ENCODE data around the gene TEX48. TPM values are rescaled to one million over a fixed set of nuclear protein-coding genes. Genes with fewer than 3 reads are reported as not detected.

TEX48 gene
- total and polyA plus RNA-seq, 10 of the 15 experiments (the other 5 are each of a cell fraction or from before 2014, with no cell fraction given) = not detected

- H2AFZ ChIP-seq (ENCODE audit: control insufficient read depth, low read depth, low read length) = no peak overlapping the region
- H3K9ac ChIP-seq (ENCODE audit: control insufficient read depth, insufficient read depth, low read length) = no peak overlapping the region
- in situ Hi-C loops (cut with MboI) = no loop called here
- H4K20me1 ChIP-seq (ENCODE audit: control insufficient read depth, insufficient read depth) = no peaks in the 10 kb centered on the region
- ChIA-PET POLR2A (interaction anchor here (0.6 kb wide), 1 partner anchor 492 kb away, joined by 5 read pairs; no protein-coding TSS in a partner anchor), SMC1A (ENCODE audit: uncharacterized antibody, unreplicated experiment) (interaction anchor here (1.2 kb wide), 2 partner anchors 12 to 39 kb away, joined by 3 read pairs; no protein-coding TSS in a partner anchor), CTCF (no interaction called here), RAD21 (ENCODE audit: unreplicated experiment) (no interaction called here)
- H3K9me3 ChIP-seq (replicated peaks; ENCODE audit: control insufficient read depth, insufficient read depth, low read length) = no peaks in the 10 kb centered on the region
- ATAC-seq = no peak
- FAIRE-seq = no peak
- 4% methylated on average over 2 of the region's 2 CpGs for WGBS (ENCODE audit: insufficient coverage, insufficient replicate concordance, low lambda C conversion rate, missing lambda C conversion rate)
- no peaks in the 10 kb centered on the region for H3K79me2 ChIP-seq (ENCODE audit: control insufficient read depth, insufficient read depth, low read length)
- H3K4me3 ChIP-seq = no peak overlapping the region
- no peak for TF ChIP-seq KLF5 (IDR thresholded peaks at IDR 0.05; ENCODE audit: partially characterized antibody)
- BruUV-seq (replicated peaks) = no TSS peak
- DNase-seq (ENCODE audit: low read depth, low spot score) = no peak
- H3K4me1 ChIP-seq (ENCODE audit: control insufficient read depth, insufficient read depth, low read length) = no peaks in the 10 kb centered on the region
- peaks cover 29 to 40% of the 10 kb centered on the region in 2 experiments for H3K36me3 ChIP-seq (ENCODE audit: control insufficient read depth in 2 of 2, insufficient read depth in 2 of 2, low read length in 1 of 2)
- H3K27me3 ChIP-seq (replicated peaks in 1 of 2; ENCODE audit: control insufficient read depth in 2 of 2, insufficient read depth in 2 of 2, low read length in 1 of 2) = no peaks in the 10 kb centered on the region
- no peak overlapping the region for H3K4me2 ChIP-seq (ENCODE audit: control insufficient read depth, insufficient read depth)
- H3K27ac ChIP-seq (ENCODE audit: control insufficient read depth, insufficient read depth) = no peak overlapping the region
- intact Hi-C loops (cut with micrococcal nuclease; ENCODE audit: unreplicated experiment) = no loop called here
Measured at GRCh38 chr9:114631166-114631565, 50.8 kb downstream of the TEX48 start.

DNA sequence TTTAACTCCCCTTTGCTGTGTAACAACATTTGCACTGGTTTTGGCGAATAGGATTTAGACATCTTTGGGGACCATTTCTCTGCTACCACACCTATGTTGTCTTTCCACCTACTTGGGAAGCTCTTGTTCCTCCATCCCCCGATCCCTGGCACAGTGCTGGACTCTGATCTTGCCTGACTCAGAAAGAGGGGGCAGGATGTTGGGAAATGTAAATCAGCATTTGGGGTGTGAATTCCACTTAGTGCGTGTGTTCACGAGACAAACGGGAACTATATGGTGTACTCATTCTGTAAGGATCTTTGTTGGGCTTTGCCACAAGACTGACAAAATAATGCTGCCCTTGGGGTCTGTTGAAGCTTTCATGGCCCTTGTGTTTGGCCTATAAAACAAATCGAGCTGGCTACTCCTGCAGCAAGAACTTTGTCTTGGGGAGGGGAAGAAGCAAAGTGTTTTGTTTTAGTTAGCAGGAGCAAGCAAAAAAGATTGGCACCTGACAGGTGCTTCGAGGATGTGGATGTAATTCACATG is 52.4 kb downstream of the TEX48 start:
- in situ Hi-C loops (cut with MboI) = no loop called here
- POLR2A ChIA-PET = no interaction called here
- TF ChIP-seq, protein P1, sequence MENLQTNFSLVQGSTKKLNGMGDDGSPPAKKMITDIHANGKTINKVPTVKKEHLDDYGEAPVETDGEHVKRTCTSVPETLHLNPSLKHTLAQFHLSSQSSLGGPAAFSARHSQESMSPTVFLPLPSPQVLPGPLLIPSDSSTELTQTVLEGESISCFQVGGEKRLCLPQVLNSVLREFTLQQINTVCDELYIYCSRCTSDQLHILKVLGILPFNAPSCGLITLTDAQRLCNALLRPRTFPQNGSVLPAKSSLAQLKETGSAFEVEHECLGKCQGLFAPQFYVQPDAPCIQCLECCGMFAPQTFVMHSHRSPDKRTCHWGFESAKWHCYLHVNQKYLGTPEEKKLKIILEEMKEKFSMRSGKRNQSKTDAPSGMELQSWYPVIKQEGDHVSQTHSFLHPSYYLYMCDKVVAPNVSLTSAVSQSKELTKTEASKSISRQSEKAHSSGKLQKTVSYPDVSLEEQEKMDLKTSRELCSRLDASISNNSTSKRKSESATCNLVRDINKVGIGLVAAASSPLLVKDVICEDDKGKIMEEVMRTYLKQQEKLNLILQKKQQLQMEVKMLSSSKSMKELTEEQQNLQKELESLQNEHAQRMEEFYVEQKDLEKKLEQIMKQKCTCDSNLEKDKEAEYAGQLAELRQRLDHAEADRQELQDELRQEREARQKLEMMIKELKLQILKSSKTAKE (IDR thresholded peaks at IDR 0.05; ENCODE audit: low read depth, poor library complexity, severe bottlenecking) = no peak
- TF ChIP-seq, protein P2, sequence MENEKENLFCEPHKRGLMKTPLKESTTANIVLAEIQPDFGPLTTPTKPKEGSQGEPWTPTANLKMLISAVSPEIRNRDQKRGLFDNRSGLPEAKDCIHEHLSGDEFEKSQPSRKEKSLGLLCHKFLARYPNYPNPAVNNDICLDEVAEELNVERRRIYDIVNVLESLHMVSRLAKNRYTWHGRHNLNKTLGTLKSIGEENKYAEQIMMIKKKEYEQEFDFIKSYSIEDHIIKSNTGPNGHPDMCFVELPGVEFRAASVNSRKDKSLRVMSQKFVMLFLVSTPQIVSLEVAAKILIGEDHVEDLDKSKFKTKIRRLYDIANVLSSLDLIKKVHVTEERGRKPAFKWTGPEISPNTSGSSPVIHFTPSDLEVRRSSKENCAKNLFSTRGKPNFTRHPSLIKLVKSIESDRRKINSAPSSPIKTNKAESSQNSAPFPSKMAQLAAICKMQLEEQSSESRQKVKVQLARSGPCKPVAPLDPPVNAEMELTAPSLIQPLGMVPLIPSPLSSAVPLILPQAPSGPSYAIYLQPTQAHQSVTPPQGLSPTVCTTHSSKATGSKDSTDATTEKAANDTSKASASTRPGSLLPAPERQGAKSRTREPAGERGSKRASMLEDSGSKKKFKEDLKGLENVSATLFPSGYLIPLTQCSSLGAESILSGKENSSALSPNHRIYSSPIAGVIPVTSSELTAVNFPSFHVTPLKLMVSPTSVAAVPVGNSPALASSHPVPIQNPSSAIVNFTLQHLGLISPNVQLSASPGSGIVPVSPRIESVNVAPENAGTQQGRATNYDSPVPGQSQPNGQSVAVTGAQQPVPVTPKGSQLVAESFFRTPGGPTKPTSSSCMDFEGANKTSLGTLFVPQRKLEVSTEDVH (IDR thresholded peaks at IDR 0.05; ENCODE audit: low read depth, partially characterized antibody) = no peak
- TF ChIP-seq SREBF1 (IDR thresholded peaks at IDR 0.05; ENCODE audit: low read length) (no peak), PAX8 (IDR thresholded peaks at IDR 0.05) (no peak), RCOR1 (conservative IDR thresholded peaks at IDR 0.05; ENCODE audit: low read depth, low read length) (no peak), FOXM1 (IDR thresholded peaks at IDR 0.05; ENCODE audit: low read depth, low read length) (no peak), SRF (IDR thresholded peaks at IDR 0.05; ENCODE audit: low read depth in 2 of 2, low read length in 2 of 2) (no peak), HDGF (IDR thresholded peaks at IDR 0.05) (no peak), RAD51 (IDR thresholded peaks at IDR 0.05) (no peak), ZNF24 (IDR thresholded peaks at IDR 0.05) (no peak)

More for the DNA sequence above, 52.4 kb downstream of the TEX48 start:
- Histone ChIP-seq H3K4me3 (no peak overlapping the region), H3K27ac (ENCODE audit: control insufficient read depth, insufficient read depth) (no peak overlapping the region), H3K9ac (ENCODE audit: control insufficient read depth, insufficient read depth, low read length) (no peak overlapping the region), H3K4me2 (ENCODE audit: control insufficient read depth, insufficient read depth) (no peak overlapping the region), H2AFZ (ENCODE audit: control insufficient read depth, low read depth, low read length) (no peak overlapping the region), H3K27me3 (replicated peaks in 1 of 2; ENCODE audit: control insufficient read depth in 2 of 2, insufficient read depth in 2 of 2, low read length in 1 of 2) (no peaks in the 10 kb centered on the region), H4K20me1 (ENCODE audit: control insufficient read depth, insufficient read depth) (no peaks in the 10 kb centered on the region), H3K79me2 (ENCODE audit: control insufficient read depth, insufficient read depth, low read length) (peaks cover 4% of the 10 kb centered on the region), H3K4me1 (ENCODE audit: control insufficient read depth, insufficient read depth, low read length) (no peaks in the 10 kb centered on the region), H3K36me3 (ENCODE audit: control insufficient read depth in 2 of 2, insufficient read depth in 2 of 2, low read length in 1 of 2) (peaks cover 27 to 44% of the 10 kb centered on the region in 2 experiments), H3K9me3 (replicated peaks; ENCODE audit: control insufficient read depth, insufficient read depth, low read length) (no peaks in the 10 kb centered on the region)
- no peak for ATAC-seq
- ChIA-PET CTCF (interaction anchor here (0.6 to 1.4 kb wide), 5 partner anchors 9 to 35 kb away, joined by 3 to 5 read pairs (median 3); no protein-coding TSS in a partner anchor), SMC1A (ENCODE audit: uncharacterized antibody, unreplicated experiment) (interaction anchor here (2.5 kb wide), 1 partner anchor 37 kb away, joined by 8 read pairs; no protein-coding TSS in a partner anchor), RAD21 (ENCODE audit: unreplicated experiment) (no interaction called here)
- BruUV-seq (replicated peaks) = no TSS peak
- WGBS (ENCODE audit: insufficient coverage, insufficient replicate concordance, low lambda C conversion rate, missing lambda C conversion rate) = 93% methylated on average over 7 of the region's 7 CpGs
- DNase-seq (ENCODE audit: low read depth, low spot score) = no peak
- intact Hi-C loops (cut with micrococcal nuclease; ENCODE audit: unreplicated experiment) = no loop called here
- FAIRE-seq = no peak
